ENCODE results near the gene VAT1.

GRCh38 chr17:42979511-42980273 lies 42.5 kb downstream of the VAT1 start, which contains the start of gene PTGES3L:
- TF ChIP-seq POLR2AphosphoS5 (IDR thresholded peaks at IDR 0.05; ENCODE audit: low read depth, low read length), result no peak
- TF ChIP-seq POLR2A (IDR thresholded peaks at IDR 0.05; ENCODE audit: low read depth, low read length), result no peak
- no peak for TF ChIP-seq TAF1 (IDR thresholded peaks at IDR 0.05; ENCODE audit: low read depth, low read length)
- no peak for TF ChIP-seq SPI1 (IDR thresholded peaks at IDR 0.05; ENCODE audit: low read depth, low read length)

All from GM12891 (cell line).